HG03103 (cell line): Measurements from ENCODE around the gene UGT1A8.
"Not testable (repeated sequence)": the region's sequence is repeated elsewhere in the genome, so short reads cannot be mapped to it uniquely, and the experiment has no call there.

ENCODE experiments used
- ATAC-seq: cut with Tn5 transposase; IDR thresholded peaks from one replicate; pipeline ENCODE4 v1.9.1; 2021; ENCODE audit warnings: low read depth; ENCODE audit not compliant: unreplicated experiment

UGT1A8 gene

GRCh38 chr2:233638836-233639235 lies 21.4 kb downstream of the UGT1A8 start:
- no peak for ATAC-seq

GRCh38 chr2:233639860-233640259 lies 22.4 kb downstream of the UGT1A8 start:
- no peak for ATAC-seq

- no peak for ATAC-seq
Measured at GRCh38 chr2:233643128-233643527, 25.7 kb downstream of the UGT1A8 start.

GRCh38 chr2:233646033-233646432 lies 28.6 kb downstream of the UGT1A8 start:
- not testable (repeated sequence) for ATAC-seq

- ATAC-seq = no peak
Measured at GRCh38 chr2:233650981-233651380, 33.5 kb downstream of the UGT1A8 start.

- no peak for ATAC-seq
Measured at GRCh38 chr2:233651430-233651829, 34.0 kb downstream of the UGT1A8 start.

GRCh38 chr2:233654501-233654900 lies 37.1 kb downstream of the UGT1A8 start:
- no peak for ATAC-seq

- no peak for ATAC-seq
Measured at GRCh38 chr2:233655043-233655442, 37.6 kb downstream of the UGT1A8 start.

GRCh38 chr2:233655943-233656342 lies 38.5 kb downstream of the UGT1A8 start:
- not testable (repeated sequence) for ATAC-seq

GRCh38 chr2:233656443-233656842 lies 39.0 kb downstream of the UGT1A8 start:
- no peak for ATAC-seq

- no peak for ATAC-seq
Measured at GRCh38 chr2:233658610-233659009, 41.2 kb downstream of the UGT1A8 start.

GRCh38 chr2:233663911-233664310 lies 46.5 kb downstream of the UGT1A8 start:
- ATAC-seq = no peak

GRCh38 chr2:233668605-233669260 lies 51.3 kb downstream of the UGT1A8 start:
- ATAC-seq = no peak

- no peak for ATAC-seq
Measured at GRCh38 chr2:233671290-233672161, 54.1 kb downstream of the UGT1A8 start, which contains the start of gene UGT1A9. TSS of gene UGT1A9 (plus strand) at chr2:233671898. CDS start at chr2:233671935, 37 bp downstream.

- no peak for ATAC-seq
Measured at GRCh38 chr2:233672886-233673285, 55.5 kb downstream of the UGT1A8 start.

- no peak for ATAC-seq
Measured at GRCh38 chr2:233673896-233674295, 56.5 kb downstream of the UGT1A8 start.

GRCh38 chr2:233674314-233674713 lies 56.9 kb downstream of the UGT1A8 start:
- no peak for ATAC-seq

- no peak for ATAC-seq
Measured at GRCh38 chr2:233674995-233675394, 57.6 kb downstream of the UGT1A8 start.

- ATAC-seq = no peak
Measured at GRCh38 chr2:233676046-233676445, 58.6 kb downstream of the UGT1A8 start.

GRCh38 chr2:233679196-233679595 lies 61.8 kb downstream of the UGT1A8 start:
- ATAC-seq = no peak

- ATAC-seq = no peak
Measured at GRCh38 chr2:233680361-233681045, 63.1 kb downstream of the UGT1A8 start.
